Stimulated activated CD8-positive, alpha-beta memory T cell treated with anti-CD3 and anti-CD28 coated beads, Interleukin-12 subunit alpha, Interleukin-12 subunit beta, amount 100 ng/mL, for 4 hours (primary cell): ENCODE results near the gene NOL4L.
"Not testable (repeated sequence)": the region's sequence is repeated elsewhere in the genome, so short reads cannot be mapped to it uniquely, and the experiment has no call there.

Experiments
- DNase-seq: peaks from one replicate; pipeline ENCODE4 v3.0.0-alpha.2; 2020; ENCODE audit warnings: low read depth

Gene NOL4L

DNA sequence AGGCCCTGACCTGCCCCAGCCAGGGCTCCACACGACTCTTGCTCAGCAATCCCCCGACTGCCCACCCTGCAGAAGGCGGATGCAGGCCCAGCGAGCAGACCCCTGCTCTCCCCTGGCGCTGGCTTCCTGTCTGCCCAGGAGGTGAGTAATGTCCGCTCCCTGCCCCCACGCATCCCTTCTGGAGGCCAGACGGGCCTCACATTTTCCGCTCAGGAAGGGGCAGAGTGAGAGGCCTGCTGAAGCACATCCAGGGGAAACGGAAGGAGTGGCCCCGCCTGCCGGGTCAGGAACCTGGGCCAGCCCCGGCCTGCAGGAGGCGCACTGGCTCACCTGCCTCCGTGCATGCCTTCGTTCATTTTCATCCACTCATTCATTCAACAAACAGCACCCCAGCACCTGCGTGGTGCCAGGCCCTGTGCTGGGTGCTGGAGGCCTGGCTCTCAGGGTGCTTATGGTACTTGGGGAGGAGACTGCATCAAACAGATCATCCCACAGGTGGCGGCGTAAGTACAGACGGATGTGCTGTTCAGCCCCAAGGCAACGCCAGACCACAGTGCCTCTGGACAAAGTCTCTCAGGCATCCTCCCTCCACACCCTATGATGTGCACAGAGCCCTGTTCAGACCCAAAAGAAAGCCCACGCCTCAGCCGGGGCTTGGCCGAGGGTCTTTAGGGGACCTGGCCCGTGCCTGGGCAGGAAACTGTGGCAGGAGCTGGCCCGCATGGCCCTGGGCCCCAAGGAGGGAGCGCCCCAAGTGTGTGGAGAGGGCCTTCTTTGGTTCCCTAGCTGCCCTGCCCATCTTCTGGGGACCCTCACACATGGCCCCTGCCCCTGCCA, 114.9 kb downstream of the NOL4L start:
- no peak for DNase-seq

DNA sequence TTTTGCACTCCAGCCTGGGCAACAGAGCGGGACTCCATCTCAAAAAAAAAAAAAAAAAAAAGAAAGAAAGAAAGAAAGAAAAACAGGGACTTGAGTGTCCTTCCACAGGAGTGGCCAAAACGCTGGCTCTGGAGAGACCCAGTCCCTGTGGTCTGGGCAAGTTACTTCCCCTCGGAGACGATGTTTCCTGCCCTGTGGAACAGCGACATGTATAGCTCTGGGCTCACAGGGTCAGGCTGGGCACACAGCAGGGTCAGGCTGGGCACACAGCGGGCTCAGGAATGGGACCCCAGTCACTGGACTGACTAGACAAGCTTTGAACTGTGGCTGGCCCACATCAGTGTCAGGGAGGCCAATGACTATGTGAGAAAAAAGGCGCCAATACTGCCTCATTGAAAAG, 116.3 kb downstream of the NOL4L start:
- DNase-seq = no peak

DNA sequence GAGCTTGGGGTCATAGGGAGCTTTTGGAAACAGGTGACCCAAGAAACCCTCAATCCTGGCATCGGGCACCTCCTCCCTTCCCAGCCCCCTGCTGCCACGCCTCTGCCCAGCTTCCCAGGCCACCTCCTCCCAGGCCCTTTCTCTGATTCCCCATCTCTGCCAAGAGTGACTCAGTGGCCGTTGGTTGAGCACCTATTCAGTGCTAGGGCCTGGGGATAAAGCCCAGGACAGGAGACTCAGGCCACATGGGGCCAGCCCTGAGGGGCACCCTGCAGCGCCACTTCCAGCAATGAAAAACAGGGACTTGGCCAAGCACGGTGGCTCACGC, 116.9 kb downstream of the NOL4L start:
- DNase-seq = no peak

DNA sequence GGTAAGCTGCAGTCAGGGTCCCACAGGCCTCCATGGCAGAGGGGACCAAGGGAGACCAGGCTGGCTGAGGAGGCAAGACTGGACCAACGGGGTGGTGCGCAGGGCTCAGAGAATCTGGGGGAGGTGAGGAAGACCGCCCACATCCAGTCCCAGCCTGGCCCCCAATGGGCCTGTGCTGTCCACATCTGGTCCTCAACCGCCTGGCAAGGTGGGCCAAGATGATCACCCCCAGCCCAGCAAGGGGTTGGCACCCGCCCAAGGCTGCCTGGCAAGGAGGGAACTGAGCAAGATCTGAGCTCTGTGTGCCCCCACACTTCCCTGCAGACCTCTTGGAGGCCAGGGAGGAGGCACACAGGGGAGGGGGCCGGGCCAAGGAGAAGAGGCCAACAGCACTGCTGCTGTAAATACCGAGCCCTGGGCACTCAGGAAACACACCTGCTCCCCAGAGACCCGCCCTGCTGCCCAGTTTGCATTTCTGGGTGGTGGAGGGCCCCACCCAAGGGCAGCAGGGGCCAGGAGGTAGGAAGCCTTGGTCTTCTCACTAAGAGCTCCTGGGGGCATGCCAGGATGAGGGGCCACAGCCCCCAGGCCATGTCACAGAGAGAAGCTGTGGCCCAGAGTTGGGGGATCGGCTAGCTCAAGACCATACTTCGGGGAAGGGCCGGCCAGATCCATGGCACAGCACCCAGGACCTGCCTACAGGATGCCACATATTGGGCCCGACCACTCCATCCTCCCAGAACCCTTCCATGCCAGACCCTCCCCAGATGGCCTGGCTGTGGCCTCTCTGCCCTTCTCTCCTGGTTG, 117.4 kb downstream of the NOL4L start:
- no peak for DNase-seq

DNA sequence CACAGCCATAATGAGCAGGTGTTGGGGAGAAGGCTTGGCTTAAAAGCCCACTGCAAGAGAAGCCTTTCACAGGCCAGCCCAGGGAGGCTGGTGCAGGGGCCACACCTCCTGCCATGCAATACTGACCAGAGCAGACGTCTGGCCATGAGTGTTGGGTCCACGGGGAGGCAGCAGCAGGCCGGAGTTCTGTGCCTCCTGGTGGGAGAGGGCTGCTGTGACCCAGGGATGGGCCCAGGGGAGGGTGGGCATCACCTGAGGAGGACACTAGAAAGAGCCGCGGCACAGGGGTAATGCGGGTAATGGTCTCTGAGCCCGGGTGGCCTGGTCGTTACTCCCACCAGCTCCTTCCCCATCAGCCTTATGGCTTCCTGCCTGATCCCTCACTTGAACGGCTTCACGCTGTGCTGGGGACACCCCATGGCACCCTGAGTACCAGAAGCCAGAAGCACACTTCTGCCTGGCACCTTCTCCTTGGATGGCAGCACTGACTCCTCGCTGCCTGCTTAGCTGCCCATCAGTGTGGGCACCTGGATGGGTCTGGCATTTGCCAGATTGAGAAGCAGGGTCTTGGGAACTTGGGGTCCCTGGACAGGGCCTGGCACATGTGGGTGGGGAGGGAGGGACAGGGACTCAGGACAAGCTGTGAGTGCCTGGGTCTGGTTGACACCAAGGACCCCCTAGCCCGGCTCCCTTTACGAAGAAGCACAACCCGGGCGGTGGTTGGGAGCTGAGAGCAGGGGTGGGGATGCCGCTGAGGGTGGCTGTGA, 118.2 kb downstream of the NOL4L start:
- no peak for DNase-seq

DNA sequence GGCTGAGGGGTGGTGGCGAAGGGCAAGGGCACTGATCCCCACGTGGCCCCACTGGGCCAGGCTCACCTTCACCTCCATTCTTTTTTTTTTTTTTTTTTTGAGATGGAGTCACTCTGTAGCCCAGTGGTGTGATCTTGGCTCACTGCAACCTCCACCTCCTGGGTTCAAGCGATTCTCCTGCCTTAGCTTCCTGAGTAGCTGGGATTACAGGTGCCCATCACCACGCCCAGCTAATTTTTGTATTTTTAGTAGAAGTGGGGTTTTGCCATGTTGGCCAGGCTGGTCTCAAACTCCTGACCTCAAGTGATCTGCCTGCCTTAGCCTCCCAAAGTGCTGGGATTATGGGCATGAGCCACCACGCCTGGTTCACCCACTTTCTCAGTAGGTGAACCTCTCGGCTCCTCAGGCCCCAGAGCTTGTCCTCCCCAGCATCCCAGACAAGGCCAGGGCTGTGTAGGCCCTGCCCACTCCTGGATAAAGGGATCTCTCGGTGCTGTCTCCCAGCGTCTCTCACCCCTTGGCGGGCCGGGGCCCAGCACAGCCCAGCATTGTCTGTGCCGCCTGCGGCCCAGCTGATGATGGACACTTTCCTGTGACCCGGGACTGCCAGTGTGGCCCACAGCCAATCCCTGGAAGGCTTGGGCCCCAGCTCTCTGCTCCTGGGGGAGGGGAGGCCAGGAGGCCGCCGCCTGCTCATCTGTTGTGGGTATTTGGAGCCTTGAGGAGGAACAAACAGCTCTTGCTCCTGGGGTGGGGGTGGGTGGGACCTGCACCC, 119.0 kb downstream of the NOL4L start:
- not testable (repeated sequence) for DNase-seq

DNA sequence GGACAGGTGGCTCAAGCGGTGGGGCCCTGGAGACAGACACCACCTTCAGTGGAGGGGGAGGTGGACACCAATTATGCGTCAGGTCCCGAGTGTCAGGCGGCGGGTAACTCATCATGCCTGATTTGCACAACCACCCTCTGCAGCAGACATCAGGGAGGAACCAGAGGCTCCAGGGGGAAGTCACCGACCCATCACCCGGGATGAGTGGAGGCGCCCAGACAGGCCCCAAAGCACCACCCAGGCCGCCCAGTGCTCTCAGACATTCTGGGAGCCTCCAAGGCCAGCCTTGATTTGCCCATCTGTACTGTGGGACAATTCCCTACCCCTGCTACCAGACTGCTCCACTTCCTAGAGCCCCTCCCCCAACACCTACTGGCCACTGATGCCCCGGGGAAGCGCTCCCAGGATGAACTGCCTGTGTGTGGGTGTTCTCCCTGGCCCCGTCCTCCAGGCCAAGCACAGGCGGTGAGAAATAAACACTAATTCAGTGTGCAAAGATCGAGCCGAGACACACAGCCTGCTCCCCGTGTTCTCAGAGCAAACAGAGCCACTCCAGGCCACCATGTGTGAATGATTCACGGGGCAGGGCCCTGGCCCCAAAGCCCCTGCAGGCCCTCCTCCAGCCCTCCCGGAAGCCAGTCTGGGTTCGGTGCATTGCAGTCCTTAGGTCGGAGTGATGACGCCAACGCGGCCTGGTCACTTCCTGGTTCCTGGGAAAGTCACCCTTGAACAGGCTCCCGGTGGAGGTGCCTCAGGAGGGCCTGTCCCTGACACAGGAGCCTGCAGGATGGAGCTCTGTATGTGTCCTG, 119.8 kb downstream of the NOL4L start:
- DNase-seq = no peak

DNA sequence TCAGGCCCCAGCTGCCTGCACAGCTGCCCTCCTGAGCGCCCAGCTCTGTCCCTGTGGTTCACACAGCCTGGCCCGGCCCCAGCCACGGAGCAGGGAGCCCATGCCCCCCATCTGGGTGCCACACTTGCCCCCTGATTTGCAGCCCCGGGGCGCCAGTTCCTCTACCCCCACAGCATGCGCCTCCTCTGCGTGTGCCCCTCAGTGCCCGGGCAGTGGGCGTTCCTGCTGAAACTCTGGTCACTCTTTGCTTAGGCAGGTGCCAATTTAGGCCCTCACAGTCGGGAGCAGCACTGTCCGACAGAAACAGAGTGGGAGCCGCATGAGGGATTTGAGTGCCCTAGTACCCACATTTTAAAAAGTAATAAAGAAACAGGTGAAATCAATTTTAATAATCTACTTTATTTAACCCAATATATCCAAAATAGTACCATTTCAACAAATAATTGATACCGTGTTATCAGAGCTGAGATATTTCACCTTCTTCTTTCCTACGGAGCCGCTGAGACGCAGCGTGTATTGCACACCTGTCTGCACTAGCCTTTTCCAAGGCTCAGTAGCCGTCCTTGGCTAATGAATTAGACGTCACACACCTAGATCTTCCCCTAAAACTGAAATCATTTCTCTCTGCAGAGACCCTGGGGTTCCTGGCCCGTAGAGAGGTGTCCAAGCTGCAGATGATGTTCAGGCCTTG, 120.6 kb downstream of the NOL4L start:
- no peak for DNase-seq

DNA sequence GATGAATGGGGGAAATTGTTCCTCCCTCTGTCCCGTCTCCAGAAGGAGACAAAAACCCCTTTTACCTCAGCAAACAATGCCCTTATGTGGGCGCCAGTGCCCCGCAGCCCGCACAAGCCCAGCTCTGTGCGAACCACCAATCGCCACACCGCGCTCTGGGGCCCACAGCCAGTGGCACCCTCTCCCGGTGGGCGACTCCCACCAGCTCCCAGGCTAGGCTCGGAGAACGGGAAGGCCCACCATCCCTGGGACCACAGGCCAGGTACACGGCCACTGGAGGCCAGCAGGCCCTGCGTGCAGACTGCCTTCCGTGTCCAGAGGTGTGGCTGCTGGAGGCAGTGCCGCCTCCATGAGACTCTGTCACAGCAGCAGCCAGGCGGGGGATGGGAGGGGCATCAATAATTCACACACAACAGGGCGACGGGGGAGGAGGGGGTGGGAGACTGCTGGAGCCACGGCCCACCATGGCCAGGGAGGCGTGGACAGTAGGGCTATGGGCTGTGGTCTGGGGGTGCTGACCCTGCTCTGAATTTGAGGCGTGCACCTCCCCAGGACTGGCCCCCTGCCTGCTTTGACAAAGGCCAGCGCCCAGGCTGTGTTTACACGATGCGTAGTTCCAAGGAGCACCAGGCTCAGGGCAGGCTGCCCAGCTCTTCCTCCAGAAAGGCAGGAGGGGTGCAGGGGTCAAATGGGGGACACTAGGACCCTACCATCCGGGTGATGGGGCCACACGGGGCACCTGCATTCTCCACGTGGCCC, 121.3 kb downstream of the NOL4L start:
- no peak for DNase-seq

DNA sequence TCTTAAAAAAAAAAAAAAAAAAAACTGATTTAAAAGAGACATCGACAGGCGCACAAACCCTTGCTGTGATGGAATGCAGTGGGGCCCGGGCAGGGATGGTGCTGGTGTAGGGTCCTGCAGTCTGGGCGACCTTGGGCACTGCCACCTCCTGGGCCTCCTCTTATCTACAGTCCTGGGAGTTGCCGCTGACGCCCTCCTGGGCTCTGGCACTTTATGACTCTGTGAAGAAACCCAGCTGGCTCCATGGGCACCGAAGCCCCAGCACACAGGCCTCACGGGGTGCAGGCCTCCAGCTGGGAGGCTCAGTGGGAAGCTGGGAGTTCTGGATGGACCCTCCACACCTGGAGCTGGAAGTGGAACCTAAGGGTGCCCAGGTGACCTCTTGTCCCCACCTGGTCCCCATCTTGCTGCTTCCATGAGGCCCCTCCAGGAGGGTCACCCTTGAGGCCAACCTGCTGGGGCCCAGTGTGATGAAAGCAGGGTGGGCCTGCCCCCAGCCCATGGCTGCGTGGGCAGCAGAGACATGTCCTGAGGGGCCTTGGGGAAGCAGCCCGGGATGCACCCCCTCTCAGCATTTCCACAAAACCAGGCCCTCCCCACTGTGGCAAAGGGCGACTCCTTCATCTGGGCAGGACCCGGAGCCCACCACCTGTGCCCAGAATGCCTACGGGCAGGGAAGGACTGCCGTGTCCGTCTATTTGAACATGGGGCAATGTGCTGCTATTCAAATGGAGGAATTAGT, 122.1 kb downstream of the NOL4L start:
- DNase-seq = no peak

DNA sequence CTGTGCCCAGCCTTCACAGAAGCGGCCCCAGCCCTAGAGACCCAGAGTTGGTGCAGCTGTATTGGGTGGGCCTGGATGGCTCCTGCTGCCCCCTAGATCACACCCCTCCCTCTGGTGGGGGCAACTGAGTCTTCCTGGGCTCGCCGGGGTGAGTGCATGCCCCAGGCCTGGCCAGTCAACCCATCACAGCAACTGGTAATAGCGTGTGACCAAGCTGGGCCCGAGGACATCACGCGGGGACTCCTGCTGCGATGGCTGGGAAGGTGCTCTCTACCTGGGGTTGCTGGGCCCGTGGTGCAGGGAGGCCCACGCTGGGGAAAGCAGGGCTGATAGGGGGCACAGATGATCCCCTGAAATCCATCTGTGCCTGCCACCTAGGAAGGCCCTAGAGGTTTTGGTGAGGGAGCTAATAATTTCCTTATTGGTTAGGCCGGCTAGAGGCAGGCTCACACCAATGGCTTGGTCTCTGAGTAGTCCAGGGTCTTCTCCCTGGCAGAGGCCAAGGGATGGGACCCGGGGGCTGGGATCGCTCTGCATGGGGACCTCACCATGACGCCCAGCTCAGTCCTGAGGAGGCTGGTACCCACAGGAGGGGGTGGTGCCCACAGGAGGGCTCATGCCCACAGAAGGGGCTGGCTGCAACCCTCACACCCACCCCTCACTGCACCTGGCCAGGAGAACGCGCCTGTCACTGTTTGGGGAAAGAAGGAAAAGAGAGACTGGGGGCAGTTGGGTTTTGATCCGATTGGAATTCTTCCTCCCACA, 123.1 kb downstream of the NOL4L start:
- DNase-seq = no peak

DNA sequence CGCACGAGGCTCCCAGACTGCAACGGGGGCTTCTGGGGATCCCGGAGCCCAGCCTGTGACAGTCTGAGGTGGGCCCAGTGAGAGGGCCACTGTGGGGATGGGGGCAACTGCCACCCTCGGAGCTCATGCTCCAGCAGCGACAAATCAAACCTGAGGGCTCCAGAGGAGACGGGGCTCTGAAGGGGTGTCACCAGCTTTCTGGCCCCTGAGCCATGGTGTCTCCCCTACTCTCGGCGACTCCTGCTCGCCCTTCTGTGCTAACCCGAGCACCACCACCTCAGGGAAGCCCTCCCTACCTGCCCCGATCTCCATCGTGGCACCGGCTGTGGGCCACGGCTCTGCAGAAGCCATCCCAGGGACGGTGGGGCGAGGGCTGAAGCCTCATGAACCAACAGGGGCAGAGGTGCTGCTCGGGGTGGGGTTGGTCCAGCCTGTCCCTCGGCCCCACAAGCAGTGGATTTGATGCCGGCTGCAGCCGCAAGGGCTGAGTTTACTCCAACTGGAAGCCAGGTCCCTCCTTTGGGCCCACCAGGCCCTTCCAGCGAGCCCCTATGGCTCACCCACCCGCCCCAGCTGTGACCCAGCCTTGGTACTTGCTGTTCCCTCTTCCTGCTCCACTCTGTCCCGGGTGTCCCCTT, 124.3 kb downstream of the NOL4L start:
- no peak for DNase-seq

DNA sequence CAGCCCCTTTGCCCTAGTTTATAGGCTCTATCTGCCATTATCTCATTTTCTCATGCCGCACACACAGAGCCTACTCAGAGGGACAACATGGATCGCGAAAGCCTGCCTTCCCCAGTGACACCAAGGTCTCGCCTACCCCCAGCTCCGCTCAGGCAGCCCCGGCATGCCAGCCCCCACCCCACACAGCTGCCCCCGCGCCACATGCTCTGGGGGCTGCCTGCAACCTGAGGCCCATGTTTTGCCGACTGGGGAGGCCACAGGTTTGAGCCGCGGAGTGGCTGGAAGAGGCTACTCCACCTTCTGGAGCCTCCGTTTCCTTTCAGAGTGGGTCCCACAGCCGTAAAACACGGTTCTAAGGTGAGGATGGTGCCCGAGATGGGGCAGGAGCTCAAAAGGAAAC, 124.9 kb downstream of the NOL4L start:
- no peak for DNase-seq

DNA sequence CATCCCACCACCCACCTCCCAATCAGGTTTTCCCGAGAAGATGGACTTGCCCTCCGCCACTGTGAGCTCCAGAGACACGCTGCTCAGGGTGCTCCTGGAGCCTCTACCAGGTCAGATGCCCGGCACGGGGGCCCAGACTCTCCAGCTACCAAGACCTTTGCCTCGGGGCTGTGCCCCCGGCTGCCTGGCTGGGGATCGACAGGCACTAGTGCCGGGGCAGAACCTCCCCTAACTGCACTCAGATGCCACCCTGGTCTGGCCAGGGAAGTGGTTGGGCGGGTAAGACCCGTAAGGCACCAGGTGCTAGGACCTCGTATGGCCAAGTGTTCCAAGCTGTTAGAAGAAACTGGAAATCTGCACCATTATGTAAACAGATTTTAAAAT, 126.3 kb downstream of the NOL4L start:
- no peak for DNase-seq

DNA sequence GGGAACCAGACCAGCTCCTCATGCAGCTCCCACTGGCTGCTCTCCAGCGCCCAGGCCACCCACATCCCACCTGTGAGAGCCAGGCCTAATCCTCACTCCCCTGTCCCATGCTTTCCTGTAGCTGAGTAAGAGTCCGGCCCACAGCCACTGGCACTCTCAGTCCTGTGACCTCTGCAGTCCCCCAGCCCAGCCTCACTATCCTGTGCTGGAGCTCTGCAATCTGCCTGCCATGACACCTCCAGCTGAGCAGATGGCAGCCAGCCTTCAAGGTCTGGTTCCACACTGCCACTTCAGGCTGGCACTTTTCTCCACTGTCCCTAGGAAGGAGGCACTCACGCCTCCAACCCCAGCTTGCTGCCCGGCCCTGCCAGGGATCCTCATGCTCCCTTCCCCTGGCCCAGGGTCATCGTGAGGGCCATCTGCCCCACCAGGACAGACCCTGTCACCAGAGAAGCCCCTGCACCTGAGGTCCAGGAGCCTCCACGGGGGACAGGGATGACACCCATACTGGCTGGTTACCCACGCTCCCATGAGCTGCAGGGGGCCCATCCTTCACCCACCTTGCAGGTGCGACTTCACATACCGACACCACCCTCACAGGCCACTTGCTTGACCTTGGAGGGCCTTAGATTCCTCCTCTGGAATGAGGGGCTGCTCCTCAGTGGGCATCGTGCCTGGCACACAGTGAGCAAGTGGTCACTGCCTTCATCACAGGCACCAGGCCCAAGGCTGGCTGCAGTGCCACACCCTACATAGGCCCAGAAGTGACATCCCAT, 126.9 kb downstream of the NOL4L start:
- no peak for DNase-seq

DNA sequence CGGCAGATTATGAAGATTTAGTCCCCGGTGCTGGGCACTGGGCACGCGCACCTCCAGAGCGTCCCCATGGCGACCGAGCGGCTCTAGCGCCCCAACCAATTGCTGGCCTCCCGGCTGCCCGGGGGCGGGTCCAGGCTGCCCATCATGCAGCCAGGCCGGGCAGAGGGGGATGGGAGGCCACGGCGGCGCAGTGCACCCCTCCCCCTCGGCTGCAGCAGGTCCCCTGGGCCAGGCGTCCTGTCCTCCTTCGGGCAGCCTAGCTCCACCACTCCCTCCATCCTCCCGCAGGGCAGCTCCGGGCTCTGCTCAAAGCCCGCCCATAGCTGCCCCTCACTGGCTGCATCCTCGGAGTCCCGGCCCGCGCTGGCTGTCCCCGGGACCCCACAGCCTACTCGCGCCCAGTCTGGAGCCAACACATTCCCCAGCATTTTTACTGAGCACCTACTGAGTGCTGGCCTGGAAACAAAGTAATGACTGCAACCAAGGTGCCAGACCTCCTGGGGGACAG, 127.6 kb downstream of the NOL4L start:
- DNase-seq = no peak
